ENCODE measurements around the gene BMPR1A. TPM values are rescaled to one million over a fixed set of nuclear protein-coding genes. Genes with fewer than 3 reads are reported as not detected.
"Not testable (repeated sequence)": the region's sequence is repeated elsewhere in the genome, so short reads cannot be mapped to it uniquely, and the experiment has no call there.

Gene BMPR1A
- total RNA-seq, 1 donor from 2014 or later, result 76.0 TPM

- DNase-seq (ENCODE audit: low spot score) (no peak), ATAC-seq (no peak)
- intact Hi-C loops (cut with DNase I), result no loop called here
Observed at GRCh38 chr10:86726677-86726999, 29.8 kb upstream of the BMPR1A start.

- ATAC-seq, result no peak
- DNase-seq (ENCODE audit: low spot score), result no peak
- intact Hi-C loops (cut with DNase I), result no loop called here
Observed at GRCh38 chr10:86727470-86727869, 28.9 kb upstream of the BMPR1A start.

- intact Hi-C loops (cut with DNase I), result no loop called here
- peak; percentile 15 for ATAC-seq
- no peak for DNase-seq (ENCODE audit: low spot score)
Observed at GRCh38 chr10:86728056-86728455, 28.4 kb upstream of the BMPR1A start.

GRCh38 chr10:86729677-86730076 lies 26.7 kb upstream of the BMPR1A start:
- no peak for ATAC-seq
- intact Hi-C loops (cut with DNase I), result no loop called here
- no peak for DNase-seq (ENCODE audit: low spot score)

GRCh38 chr10:86730227-86730626 lies 26.2 kb upstream of the BMPR1A start:
- intact Hi-C loops (cut with DNase I), result no loop called here
- peak; percentile 74 for DNase-seq (ENCODE audit: low spot score)
- ATAC-seq, result peak; percentile 35

- intact Hi-C loops (cut with DNase I), result no loop called here
- ATAC-seq, result no peak
Observed at GRCh38 chr10:86732771-86733170, 23.6 kb upstream of the BMPR1A start.

GRCh38 chr10:86733260-86733671 lies 23.2 kb upstream of the BMPR1A start:
- intact Hi-C loops (cut with DNase I), result no loop called here
- peak; percentile 62 for ATAC-seq
- DNase-seq (ENCODE audit: low spot score), result no peak

More at GRCh38 chr10:86732771-86733170, 23.6 kb upstream of the BMPR1A start:
- no peak for DNase-seq (ENCODE audit: low spot score)

- intact Hi-C loops (cut with DNase I), result no loop called here
- ATAC-seq, result no peak
- DNase-seq (ENCODE audit: low spot score), result no peak
Observed at GRCh38 chr10:86734207-86734988, 22.0 kb upstream of the BMPR1A start.

- ATAC-seq; intact Hi-C loops (cut with DNase I); DNase-seq (ENCODE audit: low spot score): not testable (repeated sequence)
Observed at GRCh38 chr10:86735278-86735677, 21.1 kb upstream of the BMPR1A start.

- ATAC-seq (no peak), DNase-seq (ENCODE audit: low spot score) (no peak)
- intact Hi-C loops (cut with DNase I), result no loop called here
Observed at GRCh38 chr10:86742230-86742629, 14.2 kb upstream of the BMPR1A start.

- intact Hi-C loops (cut with DNase I), result no loop called here
- ATAC-seq (peak; percentile 89), DNase-seq (ENCODE audit: low spot score) (no peak)
Observed at GRCh38 chr10:86744067-86744725, 12.2 kb upstream of the BMPR1A start.

GRCh38 chr10:86747796-86748581 lies 8.4 kb upstream of the BMPR1A start:
- intact Hi-C loops (cut with DNase I), result no loop called here
- no peak for DNase-seq (ENCODE audit: low spot score)
- ATAC-seq, result no peak

GRCh38 chr10:86749854-86750253 lies 6.6 kb upstream of the BMPR1A start:
- intact Hi-C loops (cut with DNase I), result loop anchor here (5.0 kb wide), 1 partner anchor 33 kb away; no protein-coding TSS in a partner anchor
- no peak for ATAC-seq

GRCh38 chr10:86751477-86751876 lies 4.9 kb upstream of the BMPR1A start:
- intact Hi-C loops (cut with DNase I), result loop anchor here (5.0 kb wide), 1 partner anchor 34 kb away; no protein-coding TSS in a partner anchor
- DNase-seq (ENCODE audit: low spot score), result no peak
- ATAC-seq, result no peak

More at GRCh38 chr10:86749854-86750253, 6.6 kb upstream of the BMPR1A start:
- DNase-seq (ENCODE audit: low spot score), result no peak

GRCh38 chr10:86752311-86752710 lies 4.1 kb upstream of the BMPR1A start:
- ATAC-seq (no peak), DNase-seq (ENCODE audit: low spot score) (no peak)
- intact Hi-C loops (cut with DNase I), result loop anchor here (5.0 kb wide), 1 partner anchor 35 kb away; no protein-coding TSS in a partner anchor

GRCh38 chr10:86753051-86753450 lies 3.4 kb upstream of the BMPR1A start:
- no peak for DNase-seq (ENCODE audit: low spot score)
- intact Hi-C loops (cut with DNase I), result loop anchor here (5.0 kb wide), 1 partner anchor 36 kb away; no protein-coding TSS in a partner anchor
- no peak for ATAC-seq

- ATAC-seq, result no peak
- DNase-seq (ENCODE audit: low spot score), result no peak
- intact Hi-C loops (cut with DNase I), result loop anchor here (5.0 kb wide), 1 partner anchor 37 kb away; no protein-coding TSS in a partner anchor
Observed at GRCh38 chr10:86753638-86754434, 2.6 kb upstream of the BMPR1A start.

- intact Hi-C loops (cut with DNase I), result no loop called here
- ATAC-seq (no peak), DNase-seq (ENCODE audit: low spot score) (no peak)
Observed at GRCh38 chr10:86755454-86755739, 1.0 kb upstream of the BMPR1A start.

All from sciatic nerve (tissue), 2 donors.